Tibial artery (tissue), 4 donors: Measurements from ENCODE around the gene PEX14.

Experiments
- DNase-seq, 2 donors: peaks; one replicate each; pipeline ENCODE4 v3.0.0-alpha.2; 2019
- H3K27ac ChIP-seq, 2 donors: fragments of 200-600 bp; sonication (generic) in 1 of 2; 1 replicate in 1 of 2; 2 replicates in 1 of 2; pipeline ENCODE4 v1.5.1; 2018 to 2019; ENCODE audit warnings: mild to moderate bottlenecking in 1 of 2
- H3K27me3 ChIP-seq, 2 donors: fragments of 200-600 bp; sonication (generic) in 1 of 2; one replicate each; pipeline versions ENCODE4 v1.5.1 to v1.6.0; 2016 to 2019
- H3K36me3 ChIP-seq, 3 donors: fragments of 200-600 bp; sonication (generic) in 2 of 3; one replicate each; pipeline ENCODE4 v1.5.1; 2016 to 2019; ENCODE audit warnings: mild to moderate bottlenecking in 2 of 3
- H3K4me1 ChIP-seq, 4 donors: fragments of 200-600 bp; sonication (generic) in 2 of 4; 1 replicate in 3 of 4; 2 replicates in 1 of 4; pipeline ENCODE4 v1.5.1; 2016 to 2019
- H3K4me3 ChIP-seq, 2 donors: fragments of 200-600 bp; sonication (generic) in 1 of 2; 1 replicate in 1 of 2; 2 replicates in 1 of 2; pipeline ENCODE4 v1.5.1; 2018 to 2019; ENCODE audit warnings: mild to moderate bottlenecking in 2 of 2
- H3K9me3 ChIP-seq, 3 donors: fragments of 200-600 bp; sonication (generic) in 1 of 3; one replicate each; pipeline ENCODE4 v1.5.1; 2016 to 2019
- CTCF ChIP-seq, 2 experiments: fragments of 200-600 bp in 1 of 2; fragments of 450-650 bp in 1 of 2; IDR thresholded peaks; one replicate each; pipeline ENCODE4 v1.5.1; 2017 to 2019; ENCODE audit warnings: antibody characterized with exemption in 2 of 2, mild to moderate bottlenecking in 1 of 2, moderate library complexity in 1 of 2
- intact Hi-C: fragments of 100-400 bp; cut with DNase I; formaldehyde crosslinking; loops from one replicate; pipeline ENCODE4 v1.15.0; 2023; ENCODE audit warnings: low total_unique reads

The PEX14 gene

GRCh38 chr1:10544239-10544638, 69.5 kb downstream of the PEX14 start:
- peaks cover 0 to 12% (median 7%) of the 10 kb centered on the region in 3 donors for H3K36me3 ChIP-seq
- no peaks in the 10 kb centered on the region for H3K27me3 ChIP-seq
- H3K4me3 ChIP-seq, result no peak overlapping the region
- H3K9me3 ChIP-seq, result no peaks in the 10 kb centered on the region
- intact Hi-C loops, result no loop called here
- no peak overlapping the region for H3K27ac ChIP-seq
- peaks cover 0 to 11% (median 5%) of the 10 kb centered on the region in 4 donors for H3K4me1 ChIP-seq
- TF ChIP-seq CTCF (IDR thresholded peaks at IDR 0.05), result no peak
- DNase-seq, result no peak

- no peaks in the 10 kb centered on the region for H3K9me3 ChIP-seq
- no peak for DNase-seq
- H3K27ac ChIP-seq, result no peak overlapping the region
- intact Hi-C loops, result no loop called here
- peaks cover 0 to 2% (median 2%) of the 10 kb centered on the region in 3 donors for H3K36me3 ChIP-seq
- TF ChIP-seq CTCF (IDR thresholded peaks at IDR 0.05), result no peak
- no peaks in the 10 kb centered on the region for H3K27me3 ChIP-seq
- no peaks in the 10 kb centered on the region for H3K4me1 ChIP-seq
- no peak overlapping the region for H3K4me3 ChIP-seq
Observed at GRCh38 chr1:10546896-10547295, 72.1 kb downstream of the PEX14 start.

GRCh38 chr1:10549904-10550664, 75.3 kb downstream of the PEX14 start:
- Histone ChIP-seq H3K9me3 (no peaks in the 10 kb centered on the region), H3K4me3 (no peak overlapping the region), H3K4me1 (no peaks in the 10 kb centered on the region), H3K36me3 (no peaks in the 10 kb centered on the region), H3K27me3 (no peaks in the 10 kb centered on the region), H3K27ac (no peak overlapping the region)
- TF ChIP-seq CTCF (IDR thresholded peaks at IDR 0.05), result no peak
- intact Hi-C loops, result no loop called here
- DNase-seq, result no peak

GRCh38 chr1:10553118-10553517, 78.4 kb downstream of the PEX14 start:
- intact Hi-C loops, result no loop called here
- no peak for TF ChIP-seq CTCF (IDR thresholded peaks at IDR 0.05)
- Histone ChIP-seq H3K9me3 (no peaks in the 10 kb centered on the region), H3K36me3 (no peaks in the 10 kb centered on the region), H3K4me1 (peaks cover 0 to 6% (median 0%) of the 10 kb centered on the region in 4 donors), H3K27ac (no peak overlapping the region), H3K4me3 (no peak overlapping the region), H3K27me3 (no peaks in the 10 kb centered on the region)
- DNase-seq, result no peak

GRCh38 chr1:10555635-10556429, 81.1 kb downstream of the PEX14 start:
- no peak for TF ChIP-seq CTCF (IDR thresholded peaks at IDR 0.05)
- Histone ChIP-seq H3K36me3 (no peaks in the 10 kb centered on the region), H3K4me1 (peaks cover 0 to 6% (median 0%) of the 10 kb centered on the region in 4 donors), H3K27me3 (no peaks in the 10 kb centered on the region), H3K4me3 (no peak overlapping the region), H3K9me3 (no peaks in the 10 kb centered on the region), H3K27ac (no peak overlapping the region)
- no peak for DNase-seq
- intact Hi-C loops, result no loop called here
